UCSD-AML1 (cell line): ENCODE measurements around the gene IL10.

Source experiments
- DNase-seq: peaks from one replicate; lab custom pipeline; 2025; ENCODE audit not compliant: unreplicated experiment; lab: John Stamatoyannopoulos, UW

IL10 gene

GRCh38 chr1:206737729-206738201 lies 34.5 kb downstream of the IL10 start:
- DNase-seq = no peak

- no peak for DNase-seq
Observed at GRCh38 chr1:206736878-206737728, 35.2 kb downstream of the IL10 start.

GRCh38 chr1:206735553-206736031 lies 36.7 kb downstream of the IL10 start:
- DNase-seq = no peak

GRCh38 chr1:206734499-206735142 lies 37.7 kb downstream of the IL10 start:
- peak; percentile 41 for DNase-seq

- DNase-seq = no peak
Observed at GRCh38 chr1:206732992-206733391, 39.3 kb downstream of the IL10 start.

GRCh38 chr1:206732508-206732907 lies 39.8 kb downstream of the IL10 start:
- DNase-seq = no peak

- DNase-seq = no peak
Observed at GRCh38 chr1:206729507-206729906, 42.8 kb downstream of the IL10 start.

GRCh38 chr1:206729050-206729449 lies 43.2 kb downstream of the IL10 start:
- DNase-seq = no peak

GRCh38 chr1:206728697-206728987 lies 43.7 kb downstream of the IL10 start:
- DNase-seq = no peak

- no peak for DNase-seq
Observed at GRCh38 chr1:206727981-206728696, 44.2 kb downstream of the IL10 start.

- DNase-seq = peak; percentile 34
Observed at GRCh38 chr1:206725109-206725963, 47.0 kb downstream of the IL10 start.

GRCh38 chr1:206723805-206724472 lies 48.4 kb downstream of the IL10 start:
- no peak for DNase-seq

- no peak for DNase-seq
Observed at GRCh38 chr1:206723462-206723804, 48.9 kb downstream of the IL10 start.

GRCh38 chr1:206722751-206723461 lies 49.4 kb downstream of the IL10 start:
- DNase-seq = no peak

GRCh38 chr1:206721454-206721853 lies 50.8 kb downstream of the IL10 start:
- no peak for DNase-seq

- no peak for DNase-seq
Observed at GRCh38 chr1:206719169-206719839, 53.0 kb downstream of the IL10 start.

GRCh38 chr1:206717674-206717989 lies 54.7 kb downstream of the IL10 start:
- DNase-seq = no peak
